ENCODE measurements around the gene NDUFA7.

DNA sequence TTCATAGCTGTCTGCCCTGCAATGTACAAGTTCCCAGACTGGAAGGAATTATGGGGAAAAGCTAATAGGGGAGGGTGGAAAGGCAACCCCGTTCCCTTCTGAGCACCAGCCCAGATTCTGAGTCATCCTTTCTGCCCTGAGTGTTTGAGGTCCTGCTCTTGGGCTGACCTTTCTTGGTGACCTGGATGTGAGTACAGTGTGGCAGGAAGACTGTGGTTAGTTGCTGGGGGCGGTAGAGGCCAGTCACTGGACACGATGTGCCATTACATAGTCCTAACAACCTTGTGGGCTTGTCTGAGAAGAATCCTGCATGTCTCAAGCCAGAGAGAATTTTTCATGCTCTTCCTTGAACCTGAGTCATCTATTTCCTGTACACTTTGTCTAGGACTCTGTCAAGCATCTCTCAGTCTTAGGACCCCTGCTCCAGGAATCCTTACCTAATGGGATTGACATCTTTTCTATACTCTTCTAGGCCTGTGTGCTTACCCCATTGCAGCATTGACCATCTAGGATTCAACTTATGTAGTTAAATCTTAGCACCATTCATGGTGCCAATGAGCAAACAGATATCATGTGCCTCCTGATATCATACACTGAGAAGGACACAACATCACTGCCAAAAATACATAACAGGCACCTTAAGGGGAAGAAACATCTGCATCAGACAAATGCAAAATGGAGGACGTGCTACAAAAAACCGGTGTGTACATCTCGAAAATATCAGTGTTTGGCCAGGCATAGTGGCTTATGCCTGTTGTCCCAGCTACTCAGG is 34.6 kb upstream of the NDUFA7 start:
- TF ChIP-seq, protein P1, sequence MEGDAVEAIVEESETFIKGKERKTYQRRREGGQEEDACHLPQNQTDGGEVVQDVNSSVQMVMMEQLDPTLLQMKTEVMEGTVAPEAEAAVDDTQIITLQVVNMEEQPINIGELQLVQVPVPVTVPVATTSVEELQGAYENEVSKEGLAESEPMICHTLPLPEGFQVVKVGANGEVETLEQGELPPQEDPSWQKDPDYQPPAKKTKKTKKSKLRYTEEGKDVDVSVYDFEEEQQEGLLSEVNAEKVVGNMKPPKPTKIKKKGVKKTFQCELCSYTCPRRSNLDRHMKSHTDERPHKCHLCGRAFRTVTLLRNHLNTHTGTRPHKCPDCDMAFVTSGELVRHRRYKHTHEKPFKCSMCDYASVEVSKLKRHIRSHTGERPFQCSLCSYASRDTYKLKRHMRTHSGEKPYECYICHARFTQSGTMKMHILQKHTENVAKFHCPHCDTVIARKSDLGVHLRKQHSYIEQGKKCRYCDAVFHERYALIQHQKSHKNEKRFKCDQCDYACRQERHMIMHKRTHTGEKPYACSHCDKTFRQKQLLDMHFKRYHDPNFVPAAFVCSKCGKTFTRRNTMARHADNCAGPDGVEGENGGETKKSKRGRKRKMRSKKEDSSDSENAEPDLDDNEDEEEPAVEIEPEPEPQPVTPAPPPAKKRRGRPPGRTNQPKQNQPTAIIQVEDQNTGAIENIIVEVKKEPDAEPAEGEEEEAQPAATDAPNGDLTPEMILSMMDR (IDR thresholded peaks at IDR 0.05): no peak
- TF ChIP-seq POLR2AphosphoS5 (IDR thresholded peaks at IDR 0.05): peak; percentile 5 to 58 (median 17)
- no peak for TF ChIP-seq POLR2A (IDR thresholded peaks at IDR 0.05)
- no peak for TF ChIP-seq EP300 (IDR thresholded peaks at IDR 0.05; ENCODE audit: low read depth)
